Esophagus mucosa (tissue), 1 donor: Measurements from ENCODE around the gene CDKN2AIP. TPM values are rescaled to one million over a fixed set of nuclear protein-coding genes. Genes with fewer than 3 reads are reported as not detected.
"Not testable (repeated sequence)": the region's sequence is repeated elsewhere in the genome, so short reads cannot be mapped to it uniquely, and the experiment has no call there.

Experiments
- ATAC-seq: fragments of 200-7000 bp; cut with Tn5 transposase; one replicate; pipeline ENCODE4 v1.9.1; 2020
- total RNA-seq: library from RNA; stranded (reverse); gene quantifications from one replicate; pipeline ENCODE4 v1.2.4, GENCODE V29; 2023
- donor health status: DM: yes; HTN: yes; CAD: no.

CDKN2AIP gene
- total RNA-seq, 1 donor from 2014 or later: 17.8 TPM

DNA sequence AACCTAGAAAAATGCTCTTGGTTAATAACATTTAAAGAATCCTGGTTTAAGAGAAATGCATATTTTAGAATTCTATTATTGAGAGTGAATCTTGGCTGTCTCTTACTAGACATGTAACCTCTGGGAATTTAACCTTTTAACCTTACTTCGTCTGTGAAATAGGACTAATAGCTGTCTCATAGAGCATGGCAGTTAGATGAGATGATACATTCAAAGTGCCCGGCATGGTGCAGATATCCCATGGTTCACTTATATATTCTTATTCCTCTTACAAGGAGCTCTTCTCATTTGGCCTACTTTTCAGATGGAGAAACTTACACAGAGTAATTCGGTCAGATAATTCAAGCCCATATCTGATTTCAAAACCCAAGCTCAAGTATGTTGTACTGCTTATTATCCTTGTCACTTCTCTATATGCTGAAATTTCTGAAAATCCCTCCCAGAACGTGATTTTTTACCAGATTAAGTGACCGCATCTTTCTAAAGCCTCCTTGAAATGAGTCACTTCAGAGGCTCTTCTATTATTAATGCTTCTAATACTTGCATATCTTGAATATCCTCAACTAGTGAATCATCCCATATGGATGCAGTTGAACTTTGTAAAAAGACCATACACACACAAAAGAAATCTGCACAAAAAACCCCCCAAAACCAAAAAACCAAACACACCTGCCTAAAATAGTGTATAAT is 4.9 kb downstream of the CDKN2AIP start:
- ATAC-seq: peak; percentile 52

DNA sequence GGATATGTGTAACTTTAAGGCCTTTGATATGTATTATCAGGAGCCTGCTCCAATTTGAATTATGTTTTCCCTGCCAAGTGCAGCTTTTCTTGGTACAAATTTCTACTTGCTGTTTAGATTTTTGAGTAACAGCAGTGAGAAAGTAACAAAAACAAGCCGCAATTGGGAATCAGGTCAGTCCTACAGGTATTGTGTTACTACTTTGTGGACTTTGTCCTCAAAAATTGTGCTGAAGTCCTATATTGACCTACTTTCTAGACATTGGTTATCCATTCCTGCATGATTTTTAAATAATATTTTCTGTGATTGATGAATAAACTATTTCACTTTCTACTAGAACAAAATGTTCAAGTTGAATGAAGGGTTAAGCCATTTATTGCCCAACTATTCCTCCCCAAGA is 5.7 kb downstream of the CDKN2AIP start:
- ATAC-seq: no peak

DNA sequence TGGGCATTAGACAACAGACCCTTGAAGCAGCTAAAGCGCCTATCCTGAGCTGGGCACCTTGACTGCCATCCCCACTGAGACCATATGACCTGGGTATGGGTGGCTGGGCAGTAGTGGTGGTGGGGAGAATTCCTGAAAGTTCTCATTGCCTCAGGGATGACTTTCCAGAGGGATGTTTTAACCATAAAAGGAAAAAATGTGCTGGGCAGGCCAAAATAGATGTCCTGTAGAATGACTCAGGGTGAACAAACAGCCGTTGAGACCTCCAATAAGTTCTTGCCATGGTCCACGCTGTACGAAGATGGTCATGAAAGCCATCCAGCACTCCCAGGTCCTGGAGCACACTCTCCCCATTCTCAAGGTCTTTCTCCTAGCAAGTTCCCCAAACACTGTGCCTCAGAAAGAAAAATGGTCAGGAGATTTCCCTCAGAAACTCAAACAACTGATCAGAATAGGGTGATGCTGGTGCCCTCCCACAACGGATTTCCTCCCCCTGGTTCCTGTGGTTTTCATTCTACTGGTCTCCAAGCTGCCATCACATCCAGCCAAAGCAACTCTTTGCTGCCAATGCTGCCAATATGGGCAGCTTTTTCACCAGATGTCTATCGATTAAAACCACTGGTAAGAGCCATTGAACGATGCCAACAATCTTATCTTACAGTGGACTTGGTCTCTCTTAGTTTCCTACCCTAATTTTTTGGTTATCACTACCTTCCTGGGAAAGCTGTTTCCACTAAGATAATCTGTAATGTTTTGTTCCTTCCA is 11.2 kb downstream of the CDKN2AIP start:
- no peak for ATAC-seq

DNA sequence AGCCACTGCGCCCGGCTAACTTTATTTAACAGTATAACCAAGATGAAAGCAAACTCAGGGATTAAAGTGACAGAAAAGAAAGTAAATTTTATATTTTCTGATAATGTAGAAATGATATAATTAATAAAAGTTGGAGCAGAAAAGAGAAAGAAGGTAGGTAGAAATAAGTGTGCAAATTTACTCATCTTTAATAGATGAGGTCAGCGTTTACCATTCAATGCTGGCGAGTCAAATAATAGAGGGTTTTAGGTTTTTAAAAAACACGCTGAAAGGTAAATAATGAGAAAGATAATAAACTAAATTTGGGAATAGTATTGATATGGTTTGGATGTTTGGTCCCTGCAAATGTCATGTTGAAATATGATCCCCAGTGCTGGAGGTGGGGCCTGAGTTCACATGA is 13.6 kb downstream of the CDKN2AIP start:
- ATAC-seq: no peak

DNA sequence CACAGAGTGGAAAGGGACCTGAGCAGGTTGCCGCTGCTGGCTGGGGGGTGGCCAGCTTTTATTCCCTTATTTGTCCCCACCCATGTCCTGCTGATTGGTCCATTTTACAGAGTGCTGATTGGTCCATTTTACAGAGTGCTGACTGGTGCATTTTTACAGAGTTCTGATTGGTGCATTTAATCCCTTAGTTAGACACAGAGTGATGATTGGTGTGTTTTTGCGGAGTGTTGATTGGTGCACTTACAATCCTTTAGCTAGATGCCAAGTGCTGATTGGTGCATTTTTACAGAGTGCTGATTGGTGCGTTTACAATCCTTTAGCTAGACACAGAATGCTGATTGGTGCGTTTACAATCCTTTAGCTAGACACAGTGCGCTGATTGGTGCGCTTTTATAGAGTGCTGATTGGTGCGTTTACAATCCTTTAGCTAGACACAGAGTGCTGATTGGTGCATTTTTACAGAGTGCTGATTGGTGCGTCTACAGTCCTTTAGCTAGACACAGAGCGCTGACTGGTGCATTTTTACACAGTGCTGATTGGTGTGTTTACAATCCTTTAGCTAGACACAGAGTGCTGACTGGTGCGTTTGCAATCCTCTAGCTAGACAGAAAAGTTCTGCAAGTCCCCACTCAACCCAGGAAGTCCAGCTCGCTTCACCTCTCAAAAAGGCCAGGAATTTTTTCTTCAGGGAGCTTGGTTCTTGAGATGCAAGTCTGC is 19.6 kb downstream of the CDKN2AIP start:
- ATAC-seq: not testable (repeated sequence)

DNA sequence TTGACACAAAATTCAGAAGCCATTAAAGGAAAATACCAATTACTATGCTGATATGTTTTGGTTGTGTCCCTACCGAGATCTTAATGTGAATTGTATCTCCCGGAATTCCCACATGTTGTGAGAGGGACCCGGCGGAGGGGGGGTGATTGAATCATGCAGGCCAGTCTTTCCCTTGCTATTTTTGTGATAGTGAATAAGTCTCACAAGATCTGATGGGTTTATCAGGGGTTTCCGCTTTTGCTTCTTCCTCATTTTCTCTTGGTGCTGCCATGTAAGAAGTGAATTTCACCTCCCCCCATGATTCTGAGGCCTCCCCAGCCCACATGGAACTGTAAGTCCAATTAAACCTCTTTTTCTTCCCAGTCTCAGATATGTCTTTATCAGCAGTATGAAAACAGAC is 21.4 kb downstream of the CDKN2AIP start:
- ATAC-seq: not testable (repeated sequence)

DNA sequence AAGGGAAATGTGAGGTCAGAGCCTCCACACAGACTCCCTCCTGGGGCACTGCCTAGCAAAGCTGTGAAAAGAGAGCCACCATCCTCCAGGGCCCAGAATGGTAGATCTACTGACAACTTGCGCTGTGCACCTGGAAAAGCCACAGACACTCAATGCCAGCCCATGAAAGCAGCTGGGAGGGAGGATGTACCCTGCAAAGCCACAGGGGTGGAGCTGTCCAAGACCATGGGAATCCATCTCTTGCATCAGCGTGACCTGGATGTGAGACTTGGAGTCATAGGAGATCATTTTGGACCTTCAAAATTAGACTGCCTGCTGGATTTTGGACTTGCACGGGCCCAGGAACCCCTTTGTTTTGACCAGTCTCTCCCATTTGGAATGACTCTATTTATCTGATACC is 22.8 kb downstream of the CDKN2AIP start:
- ATAC-seq: no peak

DNA sequence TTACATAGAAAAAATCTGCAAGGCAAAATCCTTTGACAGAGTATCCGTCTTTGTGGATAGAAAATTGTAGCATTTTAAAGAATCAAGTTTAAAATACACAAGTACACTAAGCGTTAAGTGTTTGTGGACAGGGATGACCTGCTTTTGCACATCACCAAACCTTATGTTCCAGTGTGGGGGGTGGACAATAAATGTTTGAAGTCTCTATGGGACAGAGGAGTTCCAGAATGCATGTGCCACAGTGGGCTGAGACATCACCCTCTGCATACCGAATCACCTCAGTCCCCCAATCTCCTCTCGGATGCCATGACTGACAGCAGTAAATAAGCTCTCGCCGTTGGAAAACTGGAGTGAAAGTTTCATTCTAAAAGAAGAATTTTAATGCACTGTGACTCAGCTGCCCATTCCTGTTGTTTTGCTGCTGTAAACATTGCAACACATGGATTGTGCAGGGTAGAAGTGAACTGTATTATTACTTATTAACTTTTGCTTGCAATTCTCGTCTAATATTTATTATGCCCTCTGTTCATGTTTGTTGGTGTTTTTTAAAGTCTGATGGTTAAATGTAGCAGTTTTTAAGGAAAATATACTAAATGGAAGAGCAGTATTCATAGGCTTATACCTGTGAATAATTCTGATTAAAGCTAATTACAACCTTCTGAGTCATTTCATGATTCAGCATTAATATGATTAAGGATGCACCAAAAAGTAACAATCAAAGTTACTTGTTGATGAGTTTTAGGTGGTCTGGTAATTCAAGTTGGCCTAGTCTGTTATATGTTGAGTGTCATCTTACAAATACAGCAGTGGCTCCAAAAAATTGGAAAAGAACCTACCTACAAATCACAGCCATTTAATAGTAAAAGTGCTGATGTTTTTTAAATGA is 24.0 kb downstream of the CDKN2AIP start:
- ATAC-seq: peak; percentile 36

DNA sequence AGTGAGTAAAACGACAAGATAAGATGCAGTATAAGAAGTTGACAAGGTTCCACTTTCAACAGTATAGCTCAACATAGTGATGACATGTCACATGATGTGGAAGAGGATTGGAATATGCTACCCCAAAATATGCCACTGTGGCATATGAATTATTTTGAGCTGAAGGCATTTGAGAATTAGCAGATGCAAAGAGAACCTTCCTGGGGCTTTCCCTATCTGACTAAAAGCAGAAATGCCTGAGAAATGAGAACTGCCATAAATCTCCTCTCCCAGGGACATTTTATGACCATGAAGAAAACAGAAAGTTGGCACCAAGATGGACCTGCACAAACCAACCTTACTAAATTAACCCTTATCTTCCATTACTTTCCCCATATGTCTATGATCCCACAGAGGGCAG is 24.8 kb downstream of the CDKN2AIP start:
- no peak for ATAC-seq

DNA sequence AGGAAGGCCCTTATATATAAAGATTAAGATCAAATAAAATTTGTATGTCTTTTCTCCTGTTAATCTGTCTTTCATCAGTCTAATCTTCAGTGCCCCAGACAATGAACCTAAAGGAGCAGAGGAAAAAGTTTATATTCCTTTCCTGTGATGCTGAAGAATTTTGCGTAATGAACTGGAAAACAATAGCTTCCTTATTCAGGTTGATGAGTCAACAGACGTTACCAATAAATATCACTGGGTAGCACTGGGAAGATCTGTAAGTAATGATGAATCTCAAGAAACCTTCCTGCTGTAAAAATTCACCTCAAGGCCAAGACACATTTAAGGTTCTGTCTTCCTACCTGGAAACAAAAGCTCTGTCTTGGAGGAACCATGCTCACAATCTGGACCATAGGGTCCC is 25.5 kb downstream of the CDKN2AIP start:
- peak; percentile 59 for ATAC-seq

DNA sequence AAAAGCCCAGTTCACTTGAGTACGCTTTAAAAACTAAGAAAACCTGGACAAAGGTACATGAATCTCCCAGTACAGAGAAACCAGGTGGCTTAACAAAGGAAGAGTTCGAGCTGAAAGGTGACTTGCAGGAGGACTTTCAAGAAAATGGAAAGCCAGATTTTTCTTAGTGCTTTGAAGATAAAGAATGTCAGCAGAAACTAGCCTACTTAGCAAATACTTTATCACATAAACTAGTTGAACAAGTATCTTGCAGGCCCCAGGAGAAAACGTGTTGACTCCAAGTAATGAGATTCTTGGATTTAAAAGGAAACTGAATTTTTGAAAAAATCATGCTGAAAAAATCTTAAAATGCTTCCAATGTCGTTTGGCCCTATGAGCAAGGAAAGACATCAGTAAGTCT is 26.4 kb downstream of the CDKN2AIP start:
- ATAC-seq: no peak

DNA sequence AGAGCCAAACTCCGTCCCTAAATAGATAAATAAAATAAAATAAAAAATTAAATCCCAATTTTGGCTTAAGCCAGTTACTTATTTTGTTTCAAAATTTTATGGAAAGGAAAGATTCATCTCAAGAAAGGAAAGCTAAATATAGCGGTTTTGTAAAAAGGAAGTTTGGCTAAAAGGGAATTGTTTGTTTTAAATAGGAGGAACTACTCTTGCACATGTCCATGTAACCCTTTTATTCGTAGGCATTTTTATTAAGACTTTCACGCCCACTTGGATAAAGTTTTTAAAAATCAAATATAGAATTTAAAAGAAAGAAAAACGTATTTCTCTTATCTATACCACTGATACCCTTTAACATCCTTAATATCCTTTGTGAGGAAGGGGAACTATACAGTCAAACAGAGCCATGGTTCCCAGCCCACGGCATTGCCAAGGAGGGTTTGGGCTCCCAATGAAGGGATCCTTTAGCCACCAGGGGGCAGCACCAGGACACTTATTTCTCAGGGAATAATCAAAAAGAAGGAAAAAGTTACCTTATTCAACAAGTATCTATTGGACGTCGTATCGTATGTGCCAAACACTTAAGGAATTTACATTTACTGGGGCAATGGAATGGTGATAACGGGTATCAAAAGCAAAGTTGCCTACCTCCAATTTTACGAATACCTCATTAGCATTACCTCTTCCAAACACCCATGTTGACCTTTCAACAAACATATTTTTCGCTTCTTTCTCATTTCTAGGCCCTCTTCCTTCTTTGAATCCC is 27.7 kb downstream of the CDKN2AIP start:
- peak; percentile 70 for ATAC-seq

DNA sequence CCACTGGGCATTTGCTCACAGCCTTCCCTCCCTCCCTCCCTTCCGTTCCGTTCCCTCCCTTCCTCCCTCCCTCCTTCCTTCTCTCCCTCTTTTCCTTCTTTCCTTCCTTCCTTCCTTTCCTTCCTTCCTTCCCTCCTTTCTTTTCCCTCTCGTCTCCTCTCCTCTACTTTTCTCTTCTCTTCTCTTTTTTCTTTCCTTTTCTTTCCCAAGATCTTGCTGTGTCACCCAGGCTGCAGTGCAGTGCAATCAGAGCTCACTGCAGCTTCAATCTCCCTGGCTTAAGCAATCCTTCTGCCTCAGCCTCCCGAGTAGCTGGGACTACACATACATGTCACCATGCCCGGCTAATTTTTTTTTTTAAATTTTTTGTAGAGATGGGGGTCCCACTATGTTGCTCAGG is 33.7 kb downstream of the CDKN2AIP start:
- ATAC-seq: no peak

DNA sequence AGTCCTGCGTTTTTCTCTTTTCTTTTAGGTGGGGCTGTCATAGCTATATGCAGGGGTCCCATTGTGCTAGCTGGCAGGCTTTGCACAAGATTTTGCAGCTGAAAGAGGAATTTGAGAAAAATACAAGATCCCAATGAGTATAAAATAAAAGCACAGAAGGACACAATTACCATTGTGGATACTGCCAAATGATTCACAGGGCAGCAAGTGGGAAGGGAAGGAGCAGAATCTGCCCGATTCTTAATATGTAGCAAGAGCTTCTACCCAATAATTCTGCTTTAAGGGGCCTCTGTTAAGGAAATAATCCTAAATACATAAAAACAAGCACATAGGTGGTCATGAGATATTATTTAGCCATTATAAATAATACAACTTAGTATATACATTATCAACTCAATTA is 34.5 kb downstream of the CDKN2AIP start:
- ATAC-seq: no peak

DNA sequence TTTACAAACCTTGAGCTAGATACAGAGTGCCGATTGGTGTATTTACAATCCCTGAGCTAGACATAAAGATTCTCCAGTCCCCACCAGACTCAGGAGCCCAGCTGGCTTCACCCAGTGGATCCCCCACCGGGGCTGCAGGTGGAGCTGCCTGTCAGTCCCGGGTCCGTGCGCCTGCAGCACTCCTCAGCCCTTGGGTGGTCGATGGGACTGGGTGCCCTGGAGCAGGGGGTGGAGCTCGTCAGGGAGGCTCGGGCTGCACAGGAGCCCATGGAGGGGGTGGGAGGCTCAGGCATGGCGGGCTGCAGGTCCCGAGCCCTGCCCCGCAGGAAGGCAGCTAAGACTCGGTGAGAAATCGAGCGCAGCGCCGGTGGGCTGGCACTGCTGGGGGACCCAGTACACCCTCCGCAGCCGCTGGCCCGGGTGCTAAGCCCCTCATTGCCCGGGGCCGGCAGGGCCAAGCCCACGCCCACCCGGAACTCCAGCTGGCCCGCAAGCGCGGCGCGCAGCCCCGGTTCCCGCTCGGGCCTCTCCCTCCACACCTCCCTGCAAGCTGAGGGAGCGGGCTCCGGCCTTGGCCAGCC is 38.2 kb downstream of the CDKN2AIP start:
- not testable (repeated sequence) for ATAC-seq

DNA sequence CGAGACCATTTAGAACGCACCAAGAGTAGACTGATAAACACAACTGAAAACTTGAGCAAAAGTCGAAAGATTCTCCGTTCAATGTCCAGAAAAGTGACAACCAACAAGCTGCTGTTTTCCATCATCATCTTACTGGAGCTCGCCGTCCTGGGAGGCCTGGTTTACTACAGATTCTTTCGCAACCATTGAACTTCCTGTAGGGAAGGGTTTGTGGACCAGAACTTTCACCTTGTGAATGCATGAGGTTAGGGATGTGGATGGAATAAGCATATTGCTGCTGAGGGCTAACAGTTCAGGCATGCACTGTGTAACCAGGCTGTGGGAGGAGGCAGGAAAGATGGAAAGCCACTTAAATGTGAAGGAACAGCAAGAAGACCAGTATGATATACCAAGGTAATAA is 39.6 kb downstream of the CDKN2AIP start:
- no peak for ATAC-seq

DNA sequence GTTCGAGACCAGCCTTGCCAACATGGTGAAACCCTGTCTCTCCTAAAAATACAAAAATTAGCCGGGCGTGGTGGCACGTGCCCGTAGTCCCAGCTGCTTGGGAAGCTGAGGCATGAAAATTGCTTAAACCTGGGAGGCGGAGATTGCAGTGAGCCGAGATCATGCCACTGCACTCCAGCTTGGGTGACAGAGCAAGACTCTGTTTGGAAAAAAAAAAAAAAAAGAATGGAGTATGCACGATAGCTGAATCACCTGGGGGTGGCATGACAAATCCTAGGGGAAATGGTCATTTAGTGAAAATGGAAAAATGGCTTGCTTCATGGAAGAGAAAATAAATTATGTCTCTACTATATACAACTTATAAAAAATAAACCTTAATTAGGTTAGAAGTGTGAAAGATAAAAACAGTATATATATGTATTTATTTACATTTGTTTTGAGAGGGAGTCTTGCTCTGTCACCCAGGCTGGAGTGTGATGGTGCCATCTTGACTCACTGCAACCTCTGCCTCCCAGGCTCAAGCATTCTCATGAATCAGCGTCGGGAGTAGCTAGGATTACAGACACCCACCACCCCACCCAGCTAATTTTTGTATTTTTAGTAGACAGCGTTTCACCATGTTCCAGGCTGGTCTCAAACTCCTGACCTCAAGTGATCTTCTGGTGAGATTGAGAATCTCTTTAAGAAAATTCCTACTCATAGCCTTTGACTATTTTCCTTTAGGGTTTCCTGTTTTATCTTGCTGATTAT is 41.1 kb downstream of the CDKN2AIP start:
- ATAC-seq: no peak

DNA sequence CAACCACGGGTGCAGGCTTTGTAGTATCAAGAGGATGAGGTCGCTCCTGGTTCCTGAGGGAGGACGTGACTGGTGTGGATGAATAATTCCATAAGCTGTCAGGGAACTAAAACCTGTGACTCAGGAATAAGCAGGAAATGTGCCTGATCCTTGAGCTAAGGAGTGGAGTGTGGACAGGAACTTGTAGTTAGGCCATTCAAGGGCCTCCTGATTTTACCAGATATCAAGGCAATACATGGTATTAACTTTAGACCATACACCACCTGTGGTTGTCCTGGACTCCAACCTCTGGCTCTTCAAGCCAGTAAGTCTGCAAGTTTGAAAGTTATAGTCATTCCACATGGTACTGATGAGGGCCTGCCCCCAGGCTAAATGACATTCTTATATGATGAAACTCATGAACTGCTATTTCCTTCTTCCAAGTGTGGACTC is 48.4 kb downstream of the CDKN2AIP start:
- ATAC-seq: peak; percentile 81

DNA sequence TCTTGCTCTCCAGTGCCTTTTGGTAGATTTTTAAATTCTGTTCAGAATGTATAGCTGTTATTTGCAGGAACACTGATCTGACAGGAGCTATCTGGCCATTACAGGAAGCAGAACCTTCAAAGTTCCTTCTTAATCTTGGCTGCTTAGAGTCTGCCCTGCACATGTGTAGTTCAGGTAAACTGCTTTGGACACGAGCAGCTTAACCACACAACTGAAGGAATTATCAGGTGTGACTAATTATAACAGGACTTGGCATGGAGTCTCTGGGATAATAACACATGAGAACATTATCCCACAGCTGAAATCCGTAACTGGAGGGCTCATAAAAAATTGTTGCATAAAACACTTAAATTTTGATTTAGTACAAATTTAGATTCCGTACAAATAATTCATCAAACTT is 48.8 kb downstream of the CDKN2AIP start:
- peak; percentile 82 for ATAC-seq

DNA sequence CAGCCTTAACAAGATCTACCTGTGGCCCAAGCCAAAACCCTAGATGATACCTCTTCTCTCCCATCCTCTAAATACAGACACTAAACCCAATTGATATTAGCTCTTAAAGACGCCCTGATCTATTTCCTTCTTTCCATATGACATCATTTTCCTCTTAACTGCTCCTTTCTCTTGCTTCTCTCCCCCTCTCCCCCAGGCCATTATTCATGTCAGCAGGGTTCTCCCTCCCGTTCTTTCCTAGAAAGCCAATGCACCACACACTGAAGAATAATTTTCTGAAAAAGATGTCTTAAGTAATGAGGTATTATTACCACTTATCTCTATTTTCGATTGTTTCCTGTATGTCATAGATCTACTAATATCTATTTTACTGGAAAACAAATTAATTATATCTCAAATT is 50.7 kb downstream of the CDKN2AIP start:
- no peak for ATAC-seq
